Heart left ventricle (tissue), 13 donors: ENCODE data around the gene HOTAIR.

ENCODE experiments used
- CTCF ChIP-seq, 12 donors: fragments of 200-600 bp; sonication (generic) in 4 of 12; IDR thresholded peaks; one replicate each; pipeline versions ENCODE4 v1.5.0 to v1.8.0; 2018 to 2022; ENCODE audit warnings: antibody characterized with exemption in 12 of 12, mild to moderate bottlenecking in 5 of 12
- POLR2A ChIP-seq, 2 donors: fragments of 450-650 bp; IDR thresholded peaks; one replicate each; pipeline ENCODE4 v1.6.1; 2017; ENCODE audit warnings: antibody characterized with exemption in 2 of 2, mild to moderate bottlenecking in 2 of 2, moderate library complexity in 2 of 2
- donor health status: ischemic (EF 13 %, LVEDD 7.1; RV severe dilation, severe dysfunction).
- donor health status: DM: no; HTN: yes; CAD: no.
- donor health status: DM: no; HTN: no; CAD: no.
- donor health status: ischemic (EF 25% LVEDD 6.9; RV normal size, moderate dysfunction).
- donor health status: ischemic (EF 25% LVEDD 5.7; RV mildly dilated, moderate dysfunction).
- donor health status: ischemic (EF 35%, LVEDD 5.7; RV mildly dilated, moderate dysfunction).
- donor health status: nonischemic (EF 11% LVEDD 7.7; RV severe dilation, severe dysfunction).
- donor health status: DM: yes; HTN: yes; CAD: no.
- donor health status: PGD.
- donor health status: ischemic (EF 29% LVEDD 5.4; RV normal size, mild dysfunction).
- donor health status: nonischemic (EF 23%, LVEDD 6.1; RV moderate dilation, normal function).

GRCh38 chr12:54005853-54006558 is 31.3 kb upstream of the HOTAIR start:
- TF ChIP-seq CTCF (IDR thresholded peaks at IDR 0.05) (peak; percentile 84 to 96 (median 94)), POLR2A (IDR thresholded peaks at IDR 0.05) (no peak)
